Measurements from ENCODE around the gene PRR33. TPM values are rescaled to one million over a fixed set of nuclear protein-coding genes. Genes with fewer than 3 reads are reported as not detected.
A peak's percentile ranks its signal among the peaks of the same experiment; 100 is the strongest.
"Not testable (repeated sequence)": the region's sequence is repeated elsewhere in the genome, so short reads cannot be mapped to it uniquely, and the experiment has no call there.

PRR33 gene
- total and polyA plus RNA-seq, 2 experiments from 2014 or later = 0.29 TPM; not detected in 1

DNA sequence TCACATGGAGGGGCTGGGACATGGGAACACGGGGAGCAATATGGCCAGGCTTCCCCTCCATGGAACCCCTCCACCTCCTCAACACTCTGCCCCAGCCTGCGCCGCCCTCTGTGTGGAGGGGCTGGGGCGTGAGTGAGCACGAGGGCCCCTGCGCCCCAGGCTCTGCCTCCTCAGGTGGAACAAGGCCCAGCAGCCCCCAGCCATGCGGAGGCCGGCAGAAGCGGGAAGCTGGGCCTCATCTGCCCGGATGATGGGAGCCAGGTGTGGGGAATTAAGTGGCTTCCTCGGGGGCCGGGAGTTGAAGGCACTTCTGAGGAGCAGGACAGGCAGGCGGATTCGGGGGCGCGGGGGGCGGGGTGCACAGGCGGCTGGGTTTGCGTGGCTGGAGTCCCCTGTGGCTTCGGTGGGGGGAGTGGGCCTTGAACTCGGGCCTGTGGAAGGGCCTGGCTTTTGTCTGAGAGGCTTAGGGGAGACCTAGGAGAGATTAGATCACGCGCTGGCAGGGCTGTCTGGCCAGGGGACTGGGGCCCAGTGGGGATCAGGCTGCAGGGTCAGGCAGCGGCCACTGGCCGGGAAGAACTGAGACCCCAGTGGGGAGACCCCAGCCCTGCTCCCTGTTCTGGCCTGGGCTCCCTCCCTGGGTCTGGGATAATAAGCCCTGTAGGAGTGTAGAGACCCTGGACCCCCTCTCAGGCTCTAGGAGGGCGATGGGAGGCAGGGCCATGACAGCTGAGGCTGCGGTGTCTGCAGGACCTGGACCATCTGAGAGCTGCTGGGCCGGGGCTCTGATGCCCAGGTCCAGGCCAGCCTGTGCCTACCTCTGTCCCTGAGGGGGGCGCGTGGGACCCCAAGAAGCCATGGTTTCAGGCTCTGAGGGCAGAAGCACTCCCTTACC lies 13.3 kb downstream of the PRR33 start:
- peak; percentile 66 for DNase-seq (ENCODE audit: low spot score)
- peaks cover 61% of the 10 kb centered on the region for H3K4me1 ChIP-seq (ENCODE audit: insufficient read depth)
- TF ChIP-seq EZH2 (IDR thresholded peaks at IDR 0.05; ENCODE audit: borderline replicate concordance) = no peak
- H3K27ac ChIP-seq = peak overlapping the region; percentile 99
- H3K4me3 ChIP-seq = no peak overlapping the region
- H4K20me1 ChIP-seq (ENCODE audit: insufficient read depth, poor library complexity, severe bottlenecking) = no peaks in the 10 kb centered on the region
- no peaks in the 10 kb centered on the region for H3K27me3 ChIP-seq
- 70% methylated on average over 21 of the region's 30 CpGs for WGBS (ENCODE audit: low lambda C conversion rate, missing lambda C conversion rate)
- peak overlapping the region; percentile 73 for H3K4me2 ChIP-seq
- H3K79me2 ChIP-seq = no peaks in the 10 kb centered on the region
- no peaks in the 10 kb centered on the region for H3K9me2 ChIP-seq (replicated peaks; ENCODE audit: insufficient read depth)
- H2AFZ ChIP-seq = no peak overlapping the region
- H3K36me3 ChIP-seq (replicated peaks; ENCODE audit: insufficient read depth, low read depth) = no peaks in the 10 kb centered on the region
- no peaks in the 10 kb centered on the region for H3K9me3 ChIP-seq (ENCODE audit: low read depth)

- H3K79me2 ChIP-seq = no peaks in the 10 kb centered on the region
- H3K4me1 ChIP-seq (ENCODE audit: insufficient read depth) = peaks cover 59% of the 10 kb centered on the region
- 67% methylated on average over 28 of the region's 33 CpGs for WGBS (ENCODE audit: low lambda C conversion rate, missing lambda C conversion rate)
- no peak for TF ChIP-seq EZH2phosphoT487 (IDR thresholded peaks at IDR 0.05; ENCODE audit: low read depth, severe bottlenecking, unreplicated experiment)
- no peak for TF ChIP-seq CTCF (IDR thresholded peaks at IDR 0.05; ENCODE audit: poor library complexity)
- TF ChIP-seq EZH2 (IDR thresholded peaks at IDR 0.05; ENCODE audit: borderline replicate concordance) = no peak
- DNase-seq (ENCODE audit: low spot score) = peak; percentile 61
- no peaks in the 10 kb centered on the region for H4K20me1 ChIP-seq (ENCODE audit: insufficient read depth, poor library complexity, severe bottlenecking)
- H3K9me3 ChIP-seq (ENCODE audit: low read depth) = no peaks in the 10 kb centered on the region
- H3K27ac ChIP-seq = peak overlapping the region; percentile 99
- no peak overlapping the region for H2AFZ ChIP-seq
- no peaks in the 10 kb centered on the region for H3K36me3 ChIP-seq (replicated peaks; ENCODE audit: insufficient read depth, low read depth)
- no peaks in the 10 kb centered on the region for H3K27me3 ChIP-seq
- no peaks in the 10 kb centered on the region for H3K9me2 ChIP-seq (replicated peaks; ENCODE audit: insufficient read depth)
- H3K4me2 ChIP-seq = peak overlapping the region; percentile 73
- H3K4me3 ChIP-seq = no peak overlapping the region
Observed at GRCh38 chr11:1877211-1878136, 14.2 kb downstream of the PRR33 start.

DNA sequence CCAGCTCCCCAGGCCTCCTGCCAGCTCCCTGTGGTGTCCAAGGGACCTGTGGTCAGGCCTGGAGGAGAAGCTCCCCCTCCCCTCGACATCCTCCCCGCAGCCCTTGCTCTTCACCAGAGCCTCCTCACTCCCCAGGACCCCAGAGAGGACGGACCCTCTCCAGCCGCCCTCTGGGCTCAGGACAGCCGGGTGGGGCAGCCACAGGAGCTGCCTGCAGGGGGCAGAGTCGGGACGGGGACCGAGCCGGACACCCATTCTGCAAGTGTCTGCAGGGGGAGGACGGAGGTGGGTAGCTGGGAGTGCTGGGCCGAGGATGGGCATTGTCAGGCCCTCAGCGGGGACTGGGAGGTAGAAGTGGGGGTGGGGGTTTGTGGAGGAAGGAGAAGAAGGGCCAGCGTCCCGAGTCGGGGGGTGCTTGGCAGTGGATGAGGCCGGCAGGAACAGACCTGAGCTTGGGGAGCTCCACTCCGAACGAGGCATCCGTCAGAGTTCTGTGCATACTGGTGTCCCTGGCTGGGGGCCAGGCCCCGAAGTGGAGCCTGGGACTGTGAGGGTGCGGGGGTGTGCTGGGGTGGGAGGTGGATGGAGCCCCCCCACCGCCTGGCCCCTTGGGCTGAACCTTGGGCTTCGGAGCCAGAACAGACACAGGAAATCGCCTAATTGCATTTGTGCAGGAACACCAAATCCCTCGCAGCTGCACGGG lies 15.2 kb downstream of the PRR33 start:
- no peaks in the 10 kb centered on the region for H3K36me3 ChIP-seq (replicated peaks; ENCODE audit: insufficient read depth, low read depth)
- no peak overlapping the region for H2AFZ ChIP-seq
- no peaks in the 10 kb centered on the region for H3K79me2 ChIP-seq
- H3K27me3 ChIP-seq = no peaks in the 10 kb centered on the region
- no peaks in the 10 kb centered on the region for H3K9me3 ChIP-seq (ENCODE audit: low read depth)
- peak overlapping the region; percentile 73 for H3K4me2 ChIP-seq
- no peaks in the 10 kb centered on the region for H4K20me1 ChIP-seq (ENCODE audit: insufficient read depth, poor library complexity, severe bottlenecking)
- TF ChIP-seq EZH2 (IDR thresholded peaks at IDR 0.05; ENCODE audit: borderline replicate concordance) = no peak
- TF ChIP-seq CTCF (IDR thresholded peaks at IDR 0.05; ENCODE audit: poor library complexity) = peak; percentile 56
- DNase-seq (ENCODE audit: low spot score) = peak; percentile 79
- H3K4me1 ChIP-seq (ENCODE audit: insufficient read depth) = peaks cover 50% of the 10 kb centered on the region
- no peak overlapping the region for H3K4me3 ChIP-seq
- peak overlapping the region; percentile 99 for H3K27ac ChIP-seq
- H3K9me2 ChIP-seq (replicated peaks; ENCODE audit: insufficient read depth) = no peaks in the 10 kb centered on the region
- 51% methylated on average over 11 of the region's 26 CpGs for WGBS (ENCODE audit: low lambda C conversion rate, missing lambda C conversion rate)

GRCh38 chr11:1875851-1876301 lies 15.8 kb downstream of the PRR33 start:
- WGBS (ENCODE audit: low lambda C conversion rate, missing lambda C conversion rate) = 78% methylated on average over 12 of the region's 13 CpGs
- peak overlapping the region; percentile 73 for H3K4me2 ChIP-seq
- H3K9me2 ChIP-seq (replicated peaks; ENCODE audit: insufficient read depth); H3K36me3 ChIP-seq (replicated peaks; ENCODE audit: insufficient read depth, low read depth); DNase-seq (ENCODE audit: low spot score); H3K79me2 ChIP-seq; H4K20me1 ChIP-seq (ENCODE audit: insufficient read depth, poor library complexity, severe bottlenecking); H3K9me3 ChIP-seq (ENCODE audit: low read depth); H3K27me3 ChIP-seq; H2AFZ ChIP-seq; H3K4me3 ChIP-seq: not testable (repeated sequence)
- peaks cover 46% of the 10 kb centered on the region for H3K4me1 ChIP-seq (ENCODE audit: insufficient read depth)
- H3K27ac ChIP-seq = peak overlapping the region; percentile 99

Measured in hepatocyte (in vitro differentiated cells).